ENCODE measurements around the gene KLHL20. TPM values are rescaled to one million over a fixed set of nuclear protein-coding genes. Genes with fewer than 3 reads are reported as not detected.

KLHL20 gene
- total RNA-seq, 6 donors from 2014 or later = 8.5 to 37.8 (median 31.3) TPM

GRCh38 chr1:173832748-173833147 lies 118.0 kb downstream of the KLHL20 start:
- Histone ChIP-seq H3K27ac (no peak overlapping the region), H3K27me3 (no peaks in the 10 kb centered on the region), H3K4me1 (no peaks in the 10 kb centered on the region), H3K9me3 (no peaks in the 10 kb centered on the region), H3K4me3 (no peak overlapping the region), H3K36me3 (peaks cover 4 to 76% (median 41%) of the 10 kb centered on the region in 4 donors)
- 90 to 100% methylated on average over 1 of the region's 1 CpG for WGBS, 2 donors
- TF ChIP-seq POLR2A (IDR thresholded peaks at IDR 0.05) (no peak), EP300 (IDR thresholded peaks at IDR 0.05) (no peak), POLR2AphosphoS5 (IDR thresholded peaks at IDR 0.05) (no peak), CTCF (IDR thresholded peaks at IDR 0.05) (no peak)
- no peak for ATAC-seq (ENCODE audit: low FRiP score in 2 of 2)
- DNase-seq = no peak

Small RNA genes within 50 kb of the gene (small RNA-seq; reads per million reads assigned to genes)
- 0 reads per million in 4 donors for gene BX248409.1
- 0 reads per million in 4 donors for gene RF00019

Other genes starting within 250 kb of the KLHL20 start
- gene PRDX6, start 237.6 kb upstream of the KLHL20 start, total RNA-seq = 100 to 1,000 TPM in 5 of 6 donors, 10 to 100 TPM in 1; 94.3 to 330 (median 212) TPM
- gene SLC9C2, start 111.9 kb upstream of the KLHL20 start, total RNA-seq = 1 to 10 TPM in 1 of 6 donors, under 1 TPM in 3, not detected in 2; 0.15 to 1.5 (median 0.76) TPM
- not detected for gene TEX50, start 79.6 kb upstream of the KLHL20 start, total RNA-seq
- 10 to 100 TPM in 1 of 6 donors, 1 to 10 TPM in 5; 1.4 to 17.9 (median 5.2) TPM for gene ANKRD45, start 45.1 kb upstream of the KLHL20 start, total RNA-seq
- gene DARS2, start 109.7 kb downstream of the KLHL20 start, total RNA-seq = 10 to 100 TPM in 5 of 6 donors, 1 to 10 TPM in 1; 7.3 to 19.1 (median 12.5) TPM
- 1 to 10 TPM; 1.8 to 8.4 (median 4.4) TPM for gene CENPL, start 109.9 kb downstream of the KLHL20 start, total RNA-seq
- 100 to 1,000 TPM; 169 to 367 (median 271) TPM for gene GAS5, start 153.0 kb downstream of the KLHL20 start, total RNA-seq
- 10 to 100 TPM in 4 of 6 donors, 1 to 10 TPM in 2; 5.3 to 17.8 (median 12.0) TPM for gene ZBTB37, start 153.4 kb downstream of the KLHL20 start, total RNA-seq
- gene SERPINC1, start 202.3 kb downstream of the KLHL20 start, total RNA-seq = 1 to 10 TPM in 1 of 6 donors, under 1 TPM in 1, not detected in 4; 0.26 to 1.5 TPM